GM19023 (cell line): ENCODE data around the gene IL22RA1.

Experiments
- ATAC-seq: cut with Tn5 transposase; IDR thresholded peaks from one replicate; pipeline ENCODE4 v1.9.1; 2021; ENCODE audit warnings: mild to moderate bottlenecking, moderate library complexity; ENCODE audit not compliant: unreplicated experiment

Gene IL22RA1

DNA sequence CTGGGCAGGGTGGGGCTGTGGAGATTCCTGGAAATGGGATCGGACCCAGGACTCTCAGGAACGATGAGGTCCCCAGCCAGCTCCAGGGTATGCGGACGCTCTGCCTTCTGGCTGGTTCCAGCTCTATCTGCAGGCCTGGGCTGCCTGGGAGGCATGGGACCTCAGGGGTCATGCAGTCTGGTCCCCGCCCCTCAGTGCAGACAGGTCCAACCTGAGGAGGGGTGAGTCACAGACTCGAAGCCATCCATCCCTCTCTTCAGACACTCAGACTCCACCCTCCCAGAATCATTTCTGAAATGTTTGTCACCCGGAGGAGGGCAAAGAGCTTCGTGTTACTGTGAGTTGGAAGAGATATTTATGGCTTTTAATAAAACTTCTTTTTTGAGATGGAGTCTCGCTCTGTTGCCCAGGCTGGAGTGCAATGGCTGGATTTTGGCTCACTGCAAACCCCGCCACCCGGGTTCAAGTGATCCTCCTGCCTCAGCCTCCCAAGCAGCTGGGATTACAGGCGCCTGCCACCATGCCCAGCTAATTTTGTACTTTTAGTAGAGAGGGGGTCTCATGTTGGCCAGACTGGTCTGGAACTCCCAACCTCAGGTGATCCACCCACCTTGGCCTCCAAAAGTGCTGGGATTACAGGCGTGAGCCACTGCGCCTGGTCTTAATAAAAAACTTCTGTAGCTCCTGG lies 25.1 kb downstream of the IL22RA1 start:
- no peak for ATAC-seq

DNA sequence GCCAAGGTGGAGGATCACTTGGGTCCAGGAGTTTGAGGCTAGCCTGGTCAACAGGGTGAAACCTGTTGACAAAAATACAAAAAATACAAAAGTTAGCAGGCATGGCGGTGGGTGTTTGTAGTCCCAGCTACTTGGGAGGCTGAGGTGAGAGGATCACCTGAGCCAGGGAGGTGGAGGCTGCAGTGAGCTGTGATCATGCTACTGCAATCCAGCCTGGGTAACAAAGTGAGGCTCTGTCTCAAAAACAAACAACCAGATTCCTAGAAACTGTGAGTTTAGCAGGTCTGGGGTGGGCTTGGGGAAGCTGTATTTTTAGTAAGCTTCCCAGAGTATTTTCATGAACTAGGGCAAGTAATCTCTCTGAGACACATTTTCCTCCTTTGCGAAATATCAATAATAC lies 25.8 kb downstream of the IL22RA1 start:
- ATAC-seq, result no peak

DNA sequence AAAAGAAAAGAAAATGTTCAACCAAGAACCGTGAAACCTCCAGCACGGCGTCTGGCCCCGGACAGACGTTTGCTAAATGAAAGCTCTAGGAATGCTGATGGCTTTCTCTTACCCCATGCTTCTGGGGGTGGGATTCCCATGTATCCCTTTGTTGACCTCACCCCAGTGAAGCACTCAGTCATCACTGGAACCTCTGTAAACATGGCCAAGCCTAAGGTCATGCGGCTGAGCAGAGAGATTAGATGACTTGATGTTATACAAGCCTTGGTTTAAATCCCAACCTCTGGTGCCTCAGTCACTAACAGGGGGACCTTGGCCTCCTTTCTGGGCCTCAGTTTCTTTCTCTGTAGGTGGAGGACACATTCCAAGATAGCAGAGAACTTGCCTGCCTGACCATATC lies 28.2 kb downstream of the IL22RA1 start:
- no peak for ATAC-seq

DNA sequence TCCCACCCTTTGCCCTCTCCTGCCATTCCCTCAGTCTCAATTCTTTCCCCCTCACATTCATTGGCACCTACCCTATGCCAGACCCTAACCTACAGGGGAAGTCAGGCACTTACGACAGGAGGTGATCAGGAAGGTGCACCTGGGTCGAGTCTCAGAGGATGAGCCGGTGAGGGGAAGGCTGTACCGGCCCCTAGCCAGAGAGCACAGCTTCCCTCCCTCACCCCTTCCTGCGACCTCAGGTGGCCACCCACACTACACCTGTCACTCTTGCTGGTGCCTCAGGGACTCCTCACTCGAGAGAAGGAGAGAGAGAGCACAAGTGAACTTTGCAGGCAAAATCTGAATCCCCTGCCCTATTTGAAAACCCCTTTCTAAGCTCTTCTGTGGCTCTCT lies 29.3 kb downstream of the IL22RA1 start:
- no peak for ATAC-seq

DNA sequence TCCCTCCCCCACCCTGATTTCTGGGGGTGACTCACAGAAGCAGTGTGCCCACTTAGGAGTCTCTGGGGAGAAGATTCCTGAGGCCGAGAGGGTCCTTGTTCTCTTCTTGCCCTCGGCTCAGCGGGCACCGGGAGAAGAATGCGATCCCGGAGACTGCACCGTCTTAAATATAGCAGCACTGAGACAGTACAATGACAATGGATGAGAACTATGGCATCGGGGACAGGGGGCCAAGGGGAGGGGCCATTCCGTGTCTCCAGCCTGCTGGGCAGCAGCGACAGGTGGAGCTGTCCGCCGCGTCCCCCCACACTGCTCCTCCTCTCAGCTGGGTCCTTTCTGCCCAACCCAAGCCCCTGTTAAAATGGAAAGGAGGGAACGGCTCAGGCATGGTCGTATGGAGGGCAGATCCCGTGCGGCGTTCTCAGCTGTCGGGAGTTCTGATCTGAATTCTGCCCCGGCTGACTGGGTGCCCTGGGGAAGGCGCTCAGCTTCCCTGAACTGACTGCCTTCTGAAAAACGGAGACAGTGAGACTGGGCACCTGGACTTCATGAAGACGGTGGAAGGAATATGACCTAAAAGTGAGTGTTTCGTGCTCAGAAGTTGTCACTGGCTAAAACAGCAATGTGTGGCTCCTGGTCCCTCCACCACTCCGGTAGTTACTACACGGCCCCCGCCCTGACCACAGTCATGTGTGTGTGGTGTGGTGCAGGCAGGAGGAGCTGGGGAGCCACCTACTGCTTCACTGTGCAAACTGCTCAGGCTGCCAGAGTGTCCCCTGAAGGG lies 30.8 kb downstream of the IL22RA1 start, which contains the start of gene MYOM3:
Gene MYOM3, minus strand, starts transcription at position 140 of the 784 bp plus-strand sequence. CDS start 3,499 bp downstream, outside the sequence.
- no peak for ATAC-seq

DNA sequence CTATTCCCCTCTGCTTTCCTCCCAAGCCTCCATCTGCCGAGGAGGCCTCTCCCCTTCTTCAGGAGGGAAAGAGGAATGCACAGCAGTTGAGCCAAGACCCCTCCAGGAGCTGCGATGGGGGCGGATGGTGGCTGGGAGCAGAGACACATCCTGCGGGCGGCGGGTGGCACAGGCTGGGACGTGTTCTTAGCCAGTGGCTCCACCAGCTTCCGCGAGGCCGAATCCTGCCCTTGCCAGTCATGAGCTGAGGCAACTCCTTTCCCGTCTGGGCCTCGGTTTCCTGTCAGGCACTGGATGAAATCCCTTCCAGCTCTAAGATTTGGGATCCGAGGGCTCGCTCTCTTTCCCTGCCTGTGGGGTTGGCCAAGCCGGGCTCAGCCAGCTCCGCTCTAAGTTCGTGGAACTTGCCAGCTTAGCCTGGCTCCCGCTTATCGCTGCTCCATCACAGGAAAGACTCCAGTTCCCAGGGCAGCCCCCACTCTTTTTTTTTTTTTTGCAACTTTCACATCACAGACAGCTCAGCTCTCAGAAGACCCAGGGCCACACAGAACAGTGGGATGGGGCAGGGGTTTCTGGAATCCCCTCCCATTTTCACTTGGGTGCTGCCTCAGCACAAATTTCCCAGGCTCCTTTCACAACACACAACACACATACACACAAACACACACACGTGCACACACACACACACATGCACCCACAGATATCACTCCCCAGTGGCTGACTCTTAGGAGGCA lies 31.5 kb downstream of the IL22RA1 start:
- ATAC-seq, result no peak

DNA sequence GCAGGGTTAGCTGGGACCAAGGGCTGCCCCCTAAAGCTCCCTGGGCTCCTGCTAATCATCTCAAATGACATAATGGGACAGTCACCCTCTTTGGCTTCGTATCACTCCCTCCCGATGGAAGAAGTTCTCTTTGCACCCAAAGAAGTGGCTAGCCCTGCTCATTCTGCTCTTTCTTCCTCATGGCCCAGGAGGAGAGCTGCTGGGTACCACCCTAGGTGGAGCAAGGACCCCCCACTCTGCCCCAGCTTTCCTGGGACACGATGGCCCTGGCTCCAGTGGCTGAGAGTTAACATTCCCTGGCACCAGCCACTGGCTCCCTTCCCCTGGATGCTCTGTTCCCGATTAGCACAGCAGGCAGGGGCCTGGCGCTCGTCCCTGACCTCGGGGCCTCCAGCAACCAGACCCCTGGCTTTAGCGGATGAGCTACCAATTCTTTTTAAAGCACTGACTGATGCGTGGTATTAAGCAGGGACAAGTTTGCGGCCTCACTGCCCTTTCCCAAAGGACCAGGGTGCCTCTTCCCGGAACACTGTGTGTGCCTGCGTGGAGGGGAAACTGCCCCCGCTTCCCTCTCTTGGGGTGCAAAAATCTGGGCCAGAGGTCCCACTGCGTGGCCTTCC lies 32.2 kb downstream of the IL22RA1 start:
- ATAC-seq, result no peak

DNA sequence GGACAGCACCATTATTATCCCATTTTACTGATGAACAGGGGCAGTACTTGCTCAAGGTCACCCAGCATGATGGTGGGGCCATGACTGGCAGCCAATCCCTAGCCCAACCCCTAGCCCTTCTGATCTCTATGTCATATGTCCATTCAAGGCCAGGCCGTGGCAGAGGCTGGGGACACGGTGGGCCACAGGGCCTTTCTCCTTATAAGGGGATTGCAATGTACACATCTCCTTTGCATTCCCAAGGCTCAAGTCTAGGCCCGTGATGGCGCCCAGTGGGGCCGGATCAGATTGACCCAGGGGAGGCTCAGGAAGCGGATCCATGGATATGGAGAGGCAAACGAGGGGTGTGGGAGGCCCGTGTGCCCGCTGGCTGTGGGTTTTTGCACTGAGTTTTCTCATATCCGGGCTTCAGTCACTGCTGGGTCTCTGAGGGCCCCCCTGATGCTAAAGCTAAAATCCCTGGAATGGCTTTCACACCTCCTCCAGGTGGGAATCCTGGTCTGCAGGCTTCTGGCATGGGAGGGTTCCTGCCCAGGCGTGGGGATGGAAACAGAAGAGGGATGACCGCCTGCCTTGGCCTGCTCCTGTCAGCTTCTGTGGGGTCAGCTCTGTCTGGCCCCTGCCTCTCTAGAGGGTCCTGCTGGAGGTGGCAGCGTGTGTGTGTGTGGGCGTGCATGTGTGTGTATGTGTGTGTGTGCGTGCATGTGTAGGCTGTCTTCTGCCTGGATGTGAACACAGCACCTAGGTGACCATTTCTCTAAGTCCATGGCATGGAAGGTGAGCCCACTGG lies 33.1 kb downstream of the IL22RA1 start:
- ATAC-seq, result no peak

DNA sequence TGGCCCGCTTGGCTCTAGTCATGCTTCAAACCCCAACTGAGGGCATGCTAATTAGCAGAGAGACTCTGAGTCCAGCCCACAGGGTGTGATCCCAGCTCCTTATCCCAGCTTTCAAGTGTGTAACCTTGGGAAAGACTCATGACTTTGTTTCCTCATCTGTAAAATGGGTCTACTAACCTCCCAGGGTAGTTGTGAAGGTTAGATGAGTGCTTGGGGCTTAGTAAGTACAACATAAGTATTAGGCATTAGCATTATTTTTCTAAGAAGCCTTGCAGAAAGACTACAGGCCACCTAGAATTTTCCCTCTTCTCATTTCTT lies 33.8 kb downstream of the IL22RA1 start:
- ATAC-seq, result no peak

DNA sequence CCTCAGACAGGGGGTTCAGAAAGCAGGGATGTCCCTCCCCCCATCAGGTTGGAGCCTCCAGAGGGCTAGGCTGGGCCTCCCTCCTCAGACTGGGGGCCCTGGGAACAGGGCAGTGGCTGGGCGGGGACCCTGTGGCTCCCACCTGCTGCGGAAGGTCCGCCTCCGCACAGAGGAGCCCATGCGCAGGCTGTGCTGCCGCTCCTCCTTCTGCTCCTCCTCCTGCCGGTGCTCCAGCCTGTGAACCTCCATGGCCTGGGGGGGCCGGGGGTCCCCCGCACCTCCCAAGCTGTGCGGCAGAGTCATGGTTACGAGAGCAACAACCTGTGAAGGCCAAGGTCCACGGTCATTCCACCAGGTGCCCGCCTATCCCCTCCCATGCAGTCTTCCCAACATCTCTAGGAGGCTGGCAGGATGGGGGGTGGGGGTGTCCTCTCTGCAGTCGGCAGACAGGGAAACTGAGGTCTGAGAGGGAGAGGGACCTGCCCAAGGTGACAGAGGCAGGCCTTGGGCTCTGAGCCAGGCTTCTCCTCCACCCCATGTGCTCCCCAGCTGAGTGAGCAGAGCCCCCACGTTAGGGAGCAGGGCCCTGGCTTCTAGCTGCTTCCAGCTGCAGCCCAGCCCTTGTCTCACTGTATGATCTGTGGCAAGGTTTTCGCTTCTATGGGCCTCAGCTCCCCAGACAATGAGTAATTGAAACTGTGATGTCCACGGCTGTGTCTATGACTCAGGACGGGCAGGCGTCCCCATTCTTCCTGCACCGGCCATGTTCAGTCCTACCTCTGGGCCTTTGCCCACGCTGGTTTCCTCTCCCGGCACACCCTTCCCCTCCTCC lies 34.4 kb downstream of the IL22RA1 start:
- no peak for ATAC-seq

DNA sequence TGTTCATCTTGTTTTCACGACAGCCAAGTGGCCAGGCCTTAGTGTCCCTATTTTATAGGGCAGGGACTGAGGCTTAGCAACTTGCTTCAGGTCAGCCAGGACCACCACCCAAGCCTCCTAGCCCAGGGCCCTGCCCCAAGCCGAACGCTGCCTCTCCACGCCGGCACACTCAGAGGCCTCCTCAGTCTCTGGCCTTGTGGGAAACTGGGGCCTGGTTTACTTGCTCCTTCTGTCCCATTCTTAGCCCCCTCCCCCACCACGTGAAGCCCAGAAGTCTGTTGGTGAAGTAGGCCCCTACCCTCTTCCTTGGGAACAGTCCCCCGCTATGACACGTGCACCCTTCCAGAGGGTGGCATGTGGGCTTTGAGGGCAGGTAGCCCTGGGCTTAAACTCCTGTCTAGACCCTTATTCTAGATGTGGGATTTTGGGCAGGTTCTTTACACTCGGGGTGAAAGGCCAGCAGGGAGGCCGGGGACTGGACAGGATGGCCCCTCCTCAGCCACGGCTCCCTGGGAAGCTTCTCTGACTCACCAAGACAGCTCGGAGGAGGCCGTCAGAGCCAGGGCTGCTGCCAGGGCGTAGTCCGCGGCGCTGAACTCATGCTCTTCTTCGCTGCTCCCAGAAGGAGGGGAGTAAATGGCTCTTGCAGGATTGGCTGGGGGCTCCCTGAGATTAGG lies 35.3 kb downstream of the IL22RA1 start:
- no peak for ATAC-seq

DNA sequence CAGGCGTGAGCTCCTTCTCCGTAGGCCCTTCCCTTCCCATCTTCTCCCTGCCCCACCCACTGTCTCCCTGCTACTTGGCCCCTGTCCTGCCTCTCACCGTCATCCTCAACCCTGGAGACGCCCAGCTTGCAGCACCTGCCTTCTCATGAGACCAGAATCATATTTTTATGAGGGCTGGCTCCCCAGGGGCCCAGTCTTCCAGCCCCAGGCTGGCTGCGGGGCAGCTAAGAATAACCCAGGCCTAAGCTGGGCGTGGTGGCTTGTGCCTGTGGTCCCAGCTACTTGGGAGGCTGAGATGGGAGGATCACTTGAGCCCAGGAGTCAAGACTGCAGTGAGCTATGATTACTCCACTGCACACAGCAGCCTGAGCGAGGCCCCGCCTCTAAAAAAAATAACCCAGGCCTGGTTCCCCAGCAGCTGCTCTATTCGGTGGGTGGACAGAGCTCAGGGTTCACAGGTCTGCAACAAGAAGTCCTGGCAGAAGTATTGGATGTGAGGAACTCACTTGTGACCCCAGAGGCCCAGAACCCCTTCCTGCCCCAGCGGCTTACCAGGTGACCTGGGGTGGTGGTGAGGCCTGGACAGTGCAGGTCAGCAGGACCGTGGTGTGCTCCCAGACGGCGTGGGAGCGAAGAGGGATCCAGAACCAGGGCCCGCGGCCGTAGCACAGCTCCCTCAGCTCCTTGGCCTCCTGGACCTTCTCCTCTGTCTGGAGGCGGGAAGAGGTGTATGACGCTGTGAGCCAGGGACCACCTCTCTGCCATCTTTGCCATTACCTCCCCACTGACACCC lies 37.4 kb downstream of the IL22RA1 start:
- ATAC-seq, result no peak

DNA sequence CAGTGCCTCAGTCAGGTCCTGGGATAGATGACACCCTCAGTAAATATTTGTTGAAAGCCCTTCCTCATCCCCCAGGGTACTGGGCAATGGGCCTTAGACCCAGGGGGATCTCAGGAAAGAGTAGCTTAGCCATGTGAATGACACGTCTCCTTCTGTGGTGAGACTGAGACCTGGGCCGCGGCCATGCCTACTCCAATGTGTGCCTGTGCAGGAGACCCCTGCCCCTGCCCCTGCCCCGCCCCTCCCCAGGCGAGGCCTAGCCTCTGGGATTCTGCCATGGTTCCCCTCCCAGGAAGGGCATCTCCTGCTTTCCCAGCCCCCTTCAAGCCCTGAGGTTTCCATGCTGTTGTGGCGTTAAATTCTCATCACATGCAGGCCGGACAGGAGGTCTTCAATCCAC lies 38.1 kb downstream of the IL22RA1 start:
- ATAC-seq, result no peak

DNA sequence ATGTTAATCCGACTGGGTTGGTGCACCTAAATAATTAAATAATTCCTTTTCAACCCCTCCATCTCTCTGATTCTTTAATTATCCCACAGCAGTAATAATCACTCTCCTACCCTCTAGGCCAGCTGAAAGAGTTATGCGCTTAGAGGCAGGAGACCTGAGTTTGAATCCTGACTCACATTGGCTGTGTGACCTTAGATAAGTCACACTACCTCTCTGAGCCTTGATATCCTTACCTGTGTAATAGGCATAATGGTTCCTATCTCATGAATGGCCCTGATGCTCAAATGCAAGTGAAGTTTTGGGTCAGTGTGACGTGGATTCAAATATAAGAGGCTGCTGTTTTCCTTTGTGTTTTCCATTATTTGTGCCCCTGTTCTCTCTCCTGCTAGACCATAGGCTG lies 39.1 kb downstream of the IL22RA1 start:
- no peak for ATAC-seq

DNA sequence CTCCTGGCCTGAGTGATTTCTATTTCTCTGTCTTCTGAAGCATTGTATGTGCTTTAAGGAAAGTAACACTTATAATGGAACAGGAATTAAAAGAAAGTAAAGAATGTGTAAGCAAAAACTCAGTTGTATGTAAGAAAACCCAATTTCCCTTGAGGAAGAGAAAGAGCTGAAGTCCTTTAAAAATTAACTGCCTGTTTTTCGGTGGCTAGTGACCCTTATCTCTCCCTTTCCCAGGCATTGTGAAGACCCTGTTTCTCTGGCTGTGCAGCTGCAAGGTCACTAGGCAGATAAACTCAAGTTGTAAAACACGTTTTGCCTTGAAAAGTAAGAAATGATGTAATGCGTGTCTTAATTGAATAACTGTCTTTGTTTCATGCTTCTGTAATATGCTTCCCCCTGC lies 39.5 kb downstream of the IL22RA1 start:
- no peak for ATAC-seq

DNA sequence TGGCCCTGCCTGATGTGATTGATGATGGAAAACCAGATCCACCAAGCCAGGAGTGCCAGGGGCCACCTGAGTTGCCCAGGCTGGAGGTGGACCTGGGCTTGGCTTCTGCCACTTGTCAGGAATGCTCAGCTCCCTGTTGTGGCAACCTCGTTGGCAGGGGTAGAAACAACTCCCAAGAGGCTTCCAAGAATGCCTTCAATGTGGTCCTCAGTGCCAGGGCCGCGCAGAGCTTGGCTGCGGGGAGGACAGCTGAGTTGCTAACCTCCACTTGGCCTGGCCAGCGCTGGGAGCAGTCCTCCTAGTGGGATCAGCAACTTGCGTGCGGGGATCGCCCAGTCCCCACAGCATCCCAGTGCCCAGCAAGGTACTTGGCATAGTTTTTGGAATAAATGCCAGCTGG lies 40.0 kb downstream of the IL22RA1 start:
- no peak for ATAC-seq

DNA sequence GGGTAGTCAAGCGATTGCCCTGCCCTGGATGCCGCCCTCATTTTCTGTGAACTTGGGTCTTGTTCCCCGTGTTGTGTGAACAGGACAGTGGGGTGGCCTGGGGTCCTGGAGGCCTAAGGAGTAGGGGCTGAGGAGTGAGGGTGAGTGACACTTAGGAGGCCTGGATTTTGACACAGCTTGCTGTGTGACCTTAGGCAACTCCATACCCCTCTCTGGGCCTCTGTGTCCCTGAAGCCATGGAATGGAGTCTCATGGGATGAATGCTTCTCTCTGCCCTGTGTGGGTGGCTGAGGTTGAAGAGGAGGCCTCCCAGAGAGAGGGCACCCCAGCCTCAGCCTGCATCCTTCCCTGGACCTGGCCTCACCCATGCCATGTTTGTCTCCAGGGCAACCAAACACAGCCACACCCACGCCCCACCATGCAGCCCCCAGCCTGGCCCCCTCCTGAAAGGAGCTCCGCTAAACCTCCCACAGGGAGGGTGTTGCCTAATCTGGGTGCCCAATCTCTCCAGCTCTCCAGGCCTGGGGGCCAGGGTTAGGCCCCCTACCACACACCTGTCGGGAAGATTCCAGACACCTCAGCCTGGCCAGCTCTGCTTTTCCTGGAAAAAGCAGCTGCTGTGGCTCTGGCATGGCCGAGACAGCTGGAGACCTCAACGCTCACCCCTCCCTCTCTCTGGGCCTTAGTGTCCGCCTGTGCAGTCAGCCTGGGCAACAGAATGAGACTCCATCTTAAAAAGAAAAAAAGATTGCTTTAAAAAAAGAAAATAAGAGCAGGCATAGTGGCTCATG lies 40.9 kb downstream of the IL22RA1 start:
- ATAC-seq, result no peak
